WTC11 (cell line): Measurements from ENCODE around the gene SEC11A.

ENCODE experiments used
- AFF4 ChIP-seq: sonication (generic); formaldehyde crosslinking; IDR thresholded peaks from 2 replicates; pipeline ENCODE4 v1.8.1; 2023; ENCODE audit warnings: mild to moderate bottlenecking, missing genetic modification reagents, borderline replicate concordance
- ATF6 ChIP-seq: sonication (generic); formaldehyde crosslinking; IDR thresholded peaks from 2 replicates; pipeline ENCODE4 v1.8.1; 2023; ENCODE audit warnings: mild to moderate bottlenecking, missing genetic modification reagents
- CTCF ChIP-seq: fragments of 200-600 bp; IDR thresholded peaks from 2 replicates; pipeline ENCODE4 v1.8.0; 2022; ENCODE audit warnings: antibody characterized with exemption
- JUN ChIP-seq: sonication (generic); formaldehyde crosslinking; IDR thresholded peaks from 2 replicates; pipeline ENCODE4 v1.8.0; 2023; ENCODE audit warnings: mild to moderate bottlenecking, missing genetic modification reagents
- NR1H2 ChIP-seq: sonication (generic); formaldehyde crosslinking; IDR thresholded peaks from 2 replicates; pipeline ENCODE4 v1.9.0; 2021; ENCODE audit warnings: mild to moderate bottlenecking, moderate library complexity, missing genetic modification reagents
- TEAD4 ChIP-seq: sonication (generic); formaldehyde crosslinking; IDR thresholded peaks from 2 replicates; pipeline ENCODE4 v1.8.0; 2022; ENCODE audit warnings: mild to moderate bottlenecking, missing genetic modification reagents
- ZNF232 ChIP-seq: sonication (generic); formaldehyde crosslinking; IDR thresholded peaks from 2 replicates; pipeline ENCODE4 v1.8.0; 2022; ENCODE audit warnings: mild to moderate bottlenecking, missing genetic modification reagents

- TF ChIP-seq CTCF (no peak), JUN (CRISPR knock-in tag) (no peak), AFF4 (CRISPR knock-in tag) (no peak), NR1H2 (CRISPR knock-in tag) (no peak), ATF6 (CRISPR knock-in tag) (no peak), TEAD4 (CRISPR knock-in tag) (no peak), ZNF232 (CRISPR knock-in tag) (no peak)
Measured at GRCh38 chr15:84620626-84621025, 95.3 kb downstream of the SEC11A start.
